Endothelial cell of umbilical vein (primary cell): ENCODE data around the gene GSK3A. TPM values are rescaled to one million over a fixed set of nuclear protein-coding genes. Genes with fewer than 3 reads are reported as not detected.
A peak's percentile ranks its signal among the peaks of the same experiment; 100 is the strongest.

ENCODE experiments used
- BruUV-seq: library from RNA; stranded (reverse); fragments of 400-500 nt; replicated peaks from 2 replicates; lab custom pipeline; 2021; lab: Mats Ljungman, UMichigan
- CTCF ChIA-PET: fragments of 300-600, 350-600 bp; sonication (Branson Sonifier 250); formaldehyde crosslinking; loops from one replicate; lab custom pipeline; 2021; ENCODE audit warnings: antibody characterized with exemption, inconsistent platforms; lab: Charles Lee
- POLR2A ChIA-PET: fragments of 300-600, 350-600 bp; sonication (Branson Sonifier 250); formaldehyde crosslinking; loops from one replicate; lab custom pipeline; 2021; ENCODE audit warnings: antibody characterized with exemption, inconsistent platforms; lab: Charles Lee
- DNase-seq: peaks from one replicate; pipeline ENCODE4 v3.0.0-alpha.2; 2011; ENCODE audit warnings: low read depth, low spot score
- FAIRE-seq: peaks from 2 replicates; lab custom pipeline; 2011; peaks lifted over from hg19 to GRCh38; lab: Jason Lieb, UNC
- H2AFZ ChIP-seq: 2 replicates; pipeline ENCODE4 v1.6.0; 2012; ENCODE audit warnings: low read depth, low read length, control low read depth, inconsistent platforms
- H3K27ac ChIP-seq: 2 replicates; pipeline ENCODE4 v1.5.1; 2011; ENCODE audit warnings: low read depth, mild to moderate bottlenecking, control low read depth, low read length, moderate library complexity; ENCODE audit not compliant: insufficient read depth
- H3K27me3 ChIP-seq, 2 experiments: 2 replicates each; pipeline versions ENCODE4 v1.6.0 to v1.6.1; 2011; ENCODE audit warnings: low read length in 2 of 2, mixed read lengths in 1 of 2; ENCODE audit not compliant: control insufficient read depth in 2 of 2, insufficient read depth in 2 of 2
- H3K36me3 ChIP-seq, 2 experiments: 2 replicates in 1 of 2; 3 replicates in 1 of 2; pipeline ENCODE4 v1.5.1; 2011; ENCODE audit warnings: low read length in 2 of 2, mild to moderate bottlenecking in 1 of 2, moderate library complexity in 1 of 2; ENCODE audit not compliant: control insufficient read depth in 2 of 2, insufficient read depth in 2 of 2; ENCODE audit errors: extremely low read depth in 1 of 2
- H3K4me1 ChIP-seq: 3 replicates; pipeline ENCODE4 v1.5.1; 2011; ENCODE audit warnings: mild to moderate bottlenecking, low read length; ENCODE audit not compliant: control insufficient read depth, insufficient read depth; ENCODE audit errors: extremely low read depth
- H3K4me2 ChIP-seq: 2 replicates; pipeline ENCODE4 v1.6.1; 2011; ENCODE audit warnings: low read length, control low read depth, mixed read lengths; ENCODE audit not compliant: insufficient read depth
- H3K4me3 ChIP-seq, 3 experiments: fragments of 200-600 bp in 1 of 3; sonication (generic), shearing (Covaris generic) in 1 of 3; replicated peaks in 1 of 3; 2 replicates each; pipeline ENCODE4 v1.5.1; 2011 to 2016; ENCODE audit warnings: control low read depth in 3 of 3, low read length in 3 of 3, mild to moderate bottlenecking in 2 of 3, inconsistent platforms in 1 of 3, low read depth in 1 of 3, moderate library complexity in 1 of 3; ENCODE audit not compliant: insufficient read depth in 1 of 3
- H3K79me2 ChIP-seq: 2 replicates; pipeline ENCODE4 v1.6.0; 2012; ENCODE audit warnings: low read length, inconsistent platforms; ENCODE audit not compliant: control insufficient read depth, insufficient read depth
- H3K9ac ChIP-seq: replicated peaks from 2 replicates; pipeline ENCODE3; 2011; ENCODE audit warnings: low read length, control low read depth; ENCODE audit not compliant: insufficient read depth; ENCODE audit errors: extremely low read depth
- H3K9me1 ChIP-seq: replicated peaks from 3 replicates; pipeline ENCODE4 v1.6.0; 2011; ENCODE audit warnings: mild to moderate bottlenecking, low read length; ENCODE audit not compliant: control insufficient read depth, insufficient read depth; ENCODE audit errors: extremely low read depth
- H3K9me3 ChIP-seq: replicated peaks from 2 replicates; pipeline ENCODE4 v1.5.1; 2012; ENCODE audit warnings: low read length, inconsistent platforms; ENCODE audit not compliant: control insufficient read depth, insufficient read depth
- H4K20me1 ChIP-seq: replicated peaks from 2 replicates; pipeline ENCODE3; 2011; ENCODE audit warnings: mild to moderate bottlenecking, low read length; ENCODE audit not compliant: control insufficient read depth, insufficient read depth; ENCODE audit errors: extremely low read depth
- CTCF ChIP-seq, 2 donors: IDR thresholded peaks; 1 replicate in 1 of 2; 2 replicates in 1 of 2; pipeline ENCODE4 v1.5.1; 2011; ENCODE audit warnings: low read length in 2 of 2, mild to moderate bottlenecking in 2 of 2, moderate library complexity in 2 of 2, control low read depth in 1 of 2, inconsistent platforms in 1 of 2, low read depth in 1 of 2; ENCODE audit not compliant: insufficient read depth in 1 of 2; ENCODE audit errors: extremely low read depth in 1 of 2
- EZH2 ChIP-seq: IDR thresholded peaks from 2 replicates; pipeline ENCODE4 v1.6.1; 2012; ENCODE audit warnings: borderline replicate concordance, low read depth, mild to moderate bottlenecking, moderate library complexity, low read length, inconsistent platforms; ENCODE audit not compliant: severe bottlenecking
- FOS ChIP-seq: IDR thresholded peaks from 2 replicates; pipeline ENCODE4 v1.6.1; 2011; ENCODE audit warnings: mild to moderate bottlenecking, low read length, moderate library complexity, borderline replicate concordance; ENCODE audit not compliant: insufficient read depth
- GATA2 ChIP-seq: IDR thresholded peaks from 2 replicates; pipeline ENCODE4 v1.7.0; 2011; ENCODE audit warnings: low read depth, mild to moderate bottlenecking, moderate library complexity, mixed read lengths, low read length; ENCODE audit not compliant: insufficient read length, insufficient read depth
- JUN ChIP-seq: IDR thresholded peaks from 2 replicates; pipeline ENCODE4 v1.6.1; 2011; ENCODE audit warnings: borderline replicate concordance, low read depth; ENCODE audit not compliant: insufficient read length, insufficient read depth
- MAX ChIP-seq: IDR thresholded peaks from 2 replicates; pipeline ENCODE4 v1.6.1; 2011; ENCODE audit not compliant: insufficient read depth, insufficient read length
- POLR2A ChIP-seq: IDR thresholded peaks from 2 replicates; pipeline ENCODE4 v1.6.1; 2012; ENCODE audit warnings: low read depth, mild to moderate bottlenecking, control low read depth, low read length
- dilution Hi-C: fragments of 300-500 bp; cut with MboI; formaldehyde crosslinking; loops from one replicate; pipeline ENCODE4 v1.15.0; 2019; ENCODE audit warnings: low sequenced_read_pairs; ENCODE audit not compliant: extremely low pct_ligation_motif_present
- intact Hi-C: fragments of 100-400 bp; cut with micrococcal nuclease; formaldehyde crosslinking; loops from one replicate; pipeline ENCODE4 v1.10.0; 2022
- polyA plus RNA-seq, 4 experiments: library from polyadenylated mRNA; depleted of rRNA in 3 of 4; stranded (reverse) in 3 of 4; unstranded in 1 of 4; fragments of >200 nt; gene quantifications; 2 replicates each; pipeline versions ENCODE4 v1.2.1 to v1.2.3, GENCODE V29; 2011 to 2012; ENCODE audit warnings: missing spikeins in 1 of 4
- total RNA-seq: library from RNA; stranded (reverse); gene quantifications from 2 replicates; pipeline ENCODE4 v1.2.3, GENCODE V29; 2021

Gene GSK3A
- total and polyA plus RNA-seq, 2 donors (not counting 3 experiments of a cell fraction or from before 2014, with no cell fraction given), result 49.5 to 73.7 TPM

- H3K4me3 ChIP-seq, result no peak overlapping the region
- H3K4me1 ChIP-seq, result no peaks in the 10 kb centered on the region
- no peak overlapping the region for H3K4me2 ChIP-seq
- H3K9ac ChIP-seq, result no peak overlapping the region
- H3K27me3 ChIP-seq, result peaks cover 2 to 9% of the 10 kb centered on the region in 2 experiments
- TF ChIP-seq GATA2 (peak; percentile 24), JUN (no peak), CTCF (IDR thresholded peaks at IDR 0.05; ENCODE audit: extremely low read depth in 1 of 2, insufficient read depth in 1 of 2, low read depth in 1 of 2, low read length in 2 of 2) (no peak), MAX (no peak), EZH2 (no peak), POLR2A (no peak), FOS (peak; percentile 52)
- H2AFZ ChIP-seq, result no peak overlapping the region
- DNase-seq (peak; percentile 76), FAIRE-seq (peak; percentile 74)
- CTCF ChIA-PET, result interaction anchor here (0.6 kb wide), 1 partner anchor 59 kb away, joined by 6 read pairs; no protein-coding TSS in a partner anchor
- intact Hi-C loops (no loop called here), dilution Hi-C loops (no loop called here)
- H3K9me1 ChIP-seq, result no peaks in the 10 kb centered on the region
- H3K27ac ChIP-seq, result no peak overlapping the region
- H3K36me3 ChIP-seq, result peaks cover 0 to 7% of the 10 kb centered on the region in 2 experiments
- H4K20me1 ChIP-seq, result no peaks in the 10 kb centered on the region
- POLR2A ChIA-PET, result interaction anchor here (0.7 kb wide), 1 partner anchor 15 kb away, joined by 3 read pairs; no protein-coding TSS in a partner anchor
- H3K9me3 ChIP-seq, result no peaks in the 10 kb centered on the region
- no peaks in the 10 kb centered on the region for H3K79me2 ChIP-seq
- BruUV-seq, result no TSS peak
Measured at GRCh38 chr19:42193706-42194105, 48.7 kb downstream of the GSK3A start.
